ENCODE results near the gene CTBP2.

DNA sequence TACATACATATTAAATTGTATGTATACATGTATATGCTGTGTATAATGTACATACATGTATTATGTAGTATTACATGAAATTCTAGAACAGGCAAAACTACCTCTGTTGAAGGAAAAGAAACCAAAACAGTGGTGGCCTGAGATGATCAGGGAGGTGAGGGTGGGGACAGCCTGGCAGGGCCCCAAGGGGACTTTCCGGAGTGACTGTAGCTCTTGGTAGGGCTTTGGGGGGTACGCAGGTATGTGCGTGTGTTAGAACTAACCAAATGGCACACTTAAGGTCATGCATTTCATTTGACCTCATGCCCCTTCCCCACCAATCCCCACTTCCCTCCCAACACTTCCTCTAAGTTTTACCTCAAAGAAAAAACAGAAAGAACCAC lies 31.3 kb downstream of the CTBP2 start:
- TF ChIP-seq CTCF (conservative IDR thresholded peaks at IDR 0.05) (no peak), ZFX (IDR thresholded peaks at IDR 0.05) (no peak)

Data from C4-2B (cell line).